ENCODE measurements around the gene MARVELD3.

DNA sequence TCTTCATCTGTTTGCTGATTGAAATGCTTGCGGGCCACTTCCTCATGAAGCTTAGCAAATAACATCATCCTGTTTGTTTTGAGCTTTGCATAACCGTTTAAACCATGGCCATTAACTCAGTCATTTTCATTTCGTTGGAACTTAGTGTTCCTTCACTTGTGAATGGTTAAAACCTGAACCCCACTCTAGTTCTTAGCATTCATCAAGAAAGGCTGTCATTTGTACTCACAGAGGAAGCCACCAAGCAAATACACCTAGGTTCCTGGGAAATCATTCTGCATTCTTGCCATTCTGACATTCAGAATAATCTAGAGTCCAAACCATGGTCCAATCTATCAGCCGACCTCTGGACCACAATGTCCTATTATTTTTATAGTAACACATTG is 40.7 kb upstream of the MARVELD3 start:
- no peak for TF ChIP-seq EZH2 (IDR thresholded peaks at IDR 0.05; ENCODE audit: insufficient read depth, poor library complexity, severe bottlenecking)
- no peak for TF ChIP-seq EZH2phosphoT487 (IDR thresholded peaks at IDR 0.05; ENCODE audit: insufficient read depth, low read depth)
